Measurements from ENCODE around the gene DNM3. TPM values are rescaled to one million over a fixed set of nuclear protein-coding genes. Genes with fewer than 3 reads are reported as not detected.

The DNM3 gene
- total and polyA plus RNA-seq, 10 of the 15 experiments (the other 5 are each of a cell fraction or from before 2014, with no cell fraction given): 0.03 to 1.5 (median 0.08) TPM; not detected in 3

DNA sequence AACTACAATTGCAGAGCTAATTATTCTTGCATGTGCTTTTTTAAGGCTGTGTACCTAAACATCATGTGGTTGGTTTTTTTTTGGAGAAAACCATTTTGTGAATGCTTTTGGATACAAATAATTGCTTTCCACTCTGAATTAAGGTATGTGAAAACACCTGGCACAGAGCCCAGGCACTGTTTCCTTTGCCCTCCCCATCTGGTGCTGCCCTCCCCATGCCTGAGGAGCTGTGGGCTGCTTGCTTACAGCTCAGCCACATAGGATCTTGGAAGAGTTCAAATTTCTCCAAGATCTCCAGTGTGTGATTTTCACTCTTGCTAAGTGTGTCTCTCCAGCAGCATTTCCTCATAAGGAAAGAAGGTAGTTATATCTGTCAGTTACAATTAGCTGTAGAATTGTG is 27.8 kb downstream of the DNM3 start (continued):
- TF ChIP-seq, protein P1, sequence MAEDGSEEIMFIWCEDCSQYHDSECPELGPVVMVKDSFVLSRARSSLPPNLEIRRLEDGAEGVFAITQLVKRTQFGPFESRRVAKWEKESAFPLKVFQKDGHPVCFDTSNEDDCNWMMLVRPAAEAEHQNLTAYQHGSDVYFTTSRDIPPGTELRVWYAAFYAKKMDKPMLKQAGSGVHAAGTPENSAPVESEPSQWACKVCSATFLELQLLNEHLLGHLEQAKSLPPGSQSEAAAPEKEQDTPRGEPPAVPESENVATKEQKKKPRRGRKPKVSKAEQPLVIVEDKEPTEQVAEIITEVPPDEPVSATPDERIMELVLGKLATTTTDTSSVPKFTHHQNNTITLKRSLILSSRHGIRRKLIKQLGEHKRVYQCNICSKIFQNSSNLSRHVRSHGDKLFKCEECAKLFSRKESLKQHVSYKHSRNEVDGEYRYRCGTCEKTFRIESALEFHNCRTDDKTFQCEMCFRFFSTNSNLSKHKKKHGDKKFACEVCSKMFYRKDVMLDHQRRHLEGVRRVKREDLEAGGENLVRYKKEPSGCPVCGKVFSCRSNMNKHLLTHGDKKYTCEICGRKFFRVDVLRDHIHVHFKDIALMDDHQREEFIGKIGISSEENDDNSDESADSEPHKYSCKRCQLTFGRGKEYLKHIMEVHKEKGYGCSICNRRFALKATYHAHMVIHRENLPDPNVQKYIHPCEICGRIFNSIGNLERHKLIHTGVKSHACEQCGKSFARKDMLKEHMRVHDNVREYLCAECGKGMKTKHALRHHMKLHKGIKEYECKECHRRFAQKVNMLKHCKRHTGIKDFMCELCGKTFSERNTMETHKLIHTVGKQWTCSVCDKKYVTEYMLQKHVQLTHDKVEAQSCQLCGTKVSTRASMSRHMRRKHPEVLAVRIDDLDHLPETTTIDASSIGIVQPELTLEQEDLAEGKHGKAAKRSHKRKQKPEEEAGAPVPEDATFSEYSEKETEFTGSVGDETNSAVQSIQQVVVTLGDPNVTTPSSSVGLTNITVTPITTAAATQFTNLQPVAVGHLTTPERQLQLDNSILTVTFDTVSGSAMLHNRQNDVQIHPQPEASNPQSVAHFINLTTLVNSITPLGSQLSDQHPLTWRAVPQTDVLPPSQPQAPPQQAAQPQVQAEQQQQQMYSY (CRISPR knock-in tag; IDR thresholded peaks at IDR 0.05): no peak
- TF ChIP-seq IKZF2 (IDR thresholded peaks at IDR 0.05): no peak

DNA sequence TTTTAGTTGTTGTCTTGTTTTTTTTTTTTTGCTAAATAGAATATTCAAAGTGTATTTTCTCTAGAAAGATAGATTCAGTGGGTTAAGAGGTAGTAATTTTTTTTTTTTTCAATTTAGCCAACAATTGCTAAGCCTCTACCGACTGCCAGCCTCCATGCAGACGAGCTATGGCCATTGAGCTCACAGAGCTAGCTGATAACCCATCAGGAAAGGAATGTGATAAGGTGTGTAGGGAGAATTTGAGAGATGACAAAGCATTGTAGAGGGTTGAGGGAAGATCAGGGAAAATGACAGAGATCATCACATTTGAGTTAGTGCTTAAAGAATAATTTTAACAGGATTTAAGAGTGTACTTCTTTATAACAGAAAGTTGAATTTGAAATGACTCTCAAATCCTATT is 30.6 kb downstream of the DNM3 start:
- Histone ChIP-seq H3K79me2 (ENCODE audit: control insufficient read depth, insufficient read depth, low read length) (no peaks in the 10 kb centered on the region), H3K27me3 (replicated peaks in 1 of 2; ENCODE audit: control insufficient read depth in 2 of 2, insufficient read depth in 2 of 2, low read length in 1 of 2) (no peaks in the 10 kb centered on the region), H3K9ac (ENCODE audit: control insufficient read depth, insufficient read depth, low read length) (no peak overlapping the region), H3K4me3 (no peak overlapping the region), H3K36me3 (ENCODE audit: control insufficient read depth in 2 of 2, insufficient read depth in 2 of 2, low read length in 1 of 2) (no peaks in the 10 kb centered on the region), H3K4me2 (ENCODE audit: control insufficient read depth, insufficient read depth) (no peak overlapping the region), H3K9me3 (replicated peaks; ENCODE audit: control insufficient read depth, insufficient read depth, low read length) (no peaks in the 10 kb centered on the region), H4K20me1 (ENCODE audit: control insufficient read depth, insufficient read depth) (no peaks in the 10 kb centered on the region), H2AFZ (ENCODE audit: control insufficient read depth, low read depth, low read length) (no peak overlapping the region), H3K27ac (ENCODE audit: control insufficient read depth, insufficient read depth) (no peak overlapping the region), H3K4me1 (ENCODE audit: control insufficient read depth, insufficient read depth, low read length) (no peaks in the 10 kb centered on the region)
- intact Hi-C loops (cut with micrococcal nuclease; ENCODE audit: unreplicated experiment) (no loop called here), in situ Hi-C loops (cut with MboI) (no loop called here)
- TF ChIP-seq CHD2 (IDR thresholded peaks at IDR 0.05; ENCODE audit: borderline replicate concordance, low read depth, low read length) (no peak), SMAD5 (IDR thresholded peaks at IDR 0.05; ENCODE audit: low read depth) (no peak), MXI1 (IDR thresholded peaks at IDR 0.05; ENCODE audit: low read depth, low read length) (no peak), FOXM1 (IDR thresholded peaks at IDR 0.05; ENCODE audit: low read depth, low read length) (no peak)
- TF ChIP-seq, protein P2, sequence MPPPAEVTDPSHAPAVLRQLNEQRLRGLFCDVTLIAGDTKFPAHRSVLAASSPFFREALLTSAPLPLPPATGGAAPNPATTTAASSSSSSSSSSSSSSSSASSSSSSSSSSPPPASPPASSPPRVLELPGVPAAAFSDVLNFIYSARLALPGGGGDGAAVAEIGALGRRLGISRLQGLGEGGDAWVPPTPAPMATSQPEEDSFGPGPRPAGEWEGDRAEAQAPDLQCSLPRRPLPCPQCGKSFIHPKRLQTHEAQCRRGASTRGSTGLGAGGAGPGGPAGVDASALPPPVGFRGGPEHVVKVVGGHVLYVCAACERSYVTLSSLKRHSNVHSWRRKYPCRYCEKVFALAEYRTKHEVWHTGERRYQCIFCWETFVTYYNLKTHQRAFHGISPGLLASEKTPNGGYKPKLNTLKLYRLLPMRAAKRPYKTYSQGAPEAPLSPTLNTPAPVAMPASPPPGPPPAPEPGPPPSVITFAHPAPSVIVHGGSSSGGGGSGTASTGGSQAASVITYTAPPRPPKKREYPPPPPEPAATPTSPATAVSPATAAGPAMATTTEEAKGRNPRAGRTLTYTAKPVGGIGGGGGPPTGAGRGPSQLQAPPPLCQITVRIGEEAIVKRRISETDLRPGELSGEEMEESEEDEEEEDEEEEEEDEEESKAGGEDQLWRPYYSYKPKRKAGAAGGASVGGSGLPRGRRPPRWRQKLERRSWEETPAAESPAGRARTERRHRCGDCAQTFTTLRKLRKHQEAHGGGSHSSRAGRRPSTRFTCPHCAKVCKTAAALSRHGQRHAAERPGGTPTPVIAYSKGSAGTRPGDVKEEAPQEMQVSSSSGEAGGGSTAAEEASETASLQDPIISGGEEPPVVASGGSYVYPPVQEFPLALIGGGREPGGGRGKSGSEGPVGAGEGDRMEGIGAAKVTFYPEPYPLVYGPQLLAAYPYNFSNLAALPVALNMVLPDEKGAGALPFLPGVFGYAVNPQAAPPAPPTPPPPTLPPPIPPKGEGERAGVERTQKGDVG (CRISPR knock-in tag; IDR thresholded peaks at IDR 0.05): no peak
- TF ChIP-seq, protein P3, sequence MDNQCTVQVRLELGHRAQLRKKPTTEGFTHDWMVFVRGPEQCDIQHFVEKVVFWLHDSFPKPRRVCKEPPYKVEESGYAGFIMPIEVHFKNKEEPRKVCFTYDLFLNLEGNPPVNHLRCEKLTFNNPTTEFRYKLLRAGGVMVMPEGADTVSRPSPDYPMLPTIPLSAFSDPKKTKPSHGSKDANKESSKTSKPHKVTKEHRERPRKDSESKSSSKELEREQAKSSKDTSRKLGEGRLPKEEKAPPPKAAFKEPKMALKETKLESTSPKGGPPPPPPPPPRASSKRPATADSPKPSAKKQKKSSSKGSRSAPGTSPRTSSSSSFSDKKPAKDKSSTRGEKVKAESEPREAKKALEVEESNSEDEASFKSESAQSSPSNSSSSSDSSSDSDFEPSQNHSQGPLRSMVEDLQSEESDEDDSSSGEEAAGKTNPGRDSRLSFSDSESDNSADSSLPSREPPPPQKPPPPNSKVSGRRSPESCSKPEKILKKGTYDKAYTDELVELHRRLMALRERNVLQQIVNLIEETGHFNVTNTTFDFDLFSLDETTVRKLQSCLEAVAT (IDR thresholded peaks at IDR 0.05): no peak
- CTCF ChIA-PET: interaction anchor here (0.7 to 1.3 kb wide), 3 partner anchors 9 to 71 kb away, joined by 3 to 4 read pairs (median 3); no protein-coding TSS in a partner anchor
- POLR2A ChIA-PET: no interaction called here
- RAD21 ChIA-PET (ENCODE audit: unreplicated experiment): no interaction called here
- DNase-seq (ENCODE audit: low read depth, low spot score) (no peak), FAIRE-seq (no peak), ATAC-seq (no peak)
- SMC1A ChIA-PET (ENCODE audit: uncharacterized antibody, unreplicated experiment): no interaction called here
- BruUV-seq (replicated peaks): no TSS peak
- WGBS (ENCODE audit: insufficient coverage, insufficient replicate concordance, low lambda C conversion rate, missing lambda C conversion rate): 9% methylated on average over 2 of the region's 2 CpGs

Data from GM12878 (cell line).